ENCODE measurements around the gene FER.

The FER gene

DNA sequence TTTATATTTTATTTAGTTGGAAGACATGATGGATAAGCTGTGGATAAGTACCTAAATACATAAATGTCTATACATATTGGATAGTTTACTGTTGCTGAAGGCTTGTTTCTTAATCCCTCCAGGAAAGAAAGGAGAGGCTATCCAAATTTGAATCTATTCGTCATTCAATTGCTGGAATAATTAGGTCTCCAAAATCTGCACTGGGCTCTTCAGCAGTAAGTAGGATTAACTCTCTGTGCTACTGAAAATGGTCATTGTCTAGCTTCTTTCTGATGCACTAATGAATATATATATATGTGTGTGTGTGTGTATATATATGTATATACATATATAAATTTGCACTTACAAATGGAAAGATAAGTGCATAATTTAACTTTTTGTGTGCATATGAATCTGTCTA, 198.3 kb downstream of the FER start:
- Histone ChIP-seq H3K4me2 (ENCODE audit: low read length) (no peak overlapping the region), H2AFZ (no peak overlapping the region), H3K9ac (no peak overlapping the region), H3K27me3 (ENCODE audit: control insufficient read depth, insufficient read depth, low read length) (no peaks in the 10 kb centered on the region), H3K79me2 (no peaks in the 10 kb centered on the region), H3K36me3 (ENCODE audit: control insufficient read depth, insufficient read depth, low read length) (no peaks in the 10 kb centered on the region), H3K4me1 (no peaks in the 10 kb centered on the region), H3K27ac (no peak overlapping the region), H3K4me3 (ENCODE audit: low read depth, low read length) (no peak overlapping the region), H3K9me3 (ENCODE audit: control insufficient read depth, low read length) (no peaks in the 10 kb centered on the region)
- TF ChIP-seq, protein P1, sequence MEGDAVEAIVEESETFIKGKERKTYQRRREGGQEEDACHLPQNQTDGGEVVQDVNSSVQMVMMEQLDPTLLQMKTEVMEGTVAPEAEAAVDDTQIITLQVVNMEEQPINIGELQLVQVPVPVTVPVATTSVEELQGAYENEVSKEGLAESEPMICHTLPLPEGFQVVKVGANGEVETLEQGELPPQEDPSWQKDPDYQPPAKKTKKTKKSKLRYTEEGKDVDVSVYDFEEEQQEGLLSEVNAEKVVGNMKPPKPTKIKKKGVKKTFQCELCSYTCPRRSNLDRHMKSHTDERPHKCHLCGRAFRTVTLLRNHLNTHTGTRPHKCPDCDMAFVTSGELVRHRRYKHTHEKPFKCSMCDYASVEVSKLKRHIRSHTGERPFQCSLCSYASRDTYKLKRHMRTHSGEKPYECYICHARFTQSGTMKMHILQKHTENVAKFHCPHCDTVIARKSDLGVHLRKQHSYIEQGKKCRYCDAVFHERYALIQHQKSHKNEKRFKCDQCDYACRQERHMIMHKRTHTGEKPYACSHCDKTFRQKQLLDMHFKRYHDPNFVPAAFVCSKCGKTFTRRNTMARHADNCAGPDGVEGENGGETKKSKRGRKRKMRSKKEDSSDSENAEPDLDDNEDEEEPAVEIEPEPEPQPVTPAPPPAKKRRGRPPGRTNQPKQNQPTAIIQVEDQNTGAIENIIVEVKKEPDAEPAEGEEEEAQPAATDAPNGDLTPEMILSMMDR (IDR thresholded peaks at IDR 0.05) = no peak

DNA sequence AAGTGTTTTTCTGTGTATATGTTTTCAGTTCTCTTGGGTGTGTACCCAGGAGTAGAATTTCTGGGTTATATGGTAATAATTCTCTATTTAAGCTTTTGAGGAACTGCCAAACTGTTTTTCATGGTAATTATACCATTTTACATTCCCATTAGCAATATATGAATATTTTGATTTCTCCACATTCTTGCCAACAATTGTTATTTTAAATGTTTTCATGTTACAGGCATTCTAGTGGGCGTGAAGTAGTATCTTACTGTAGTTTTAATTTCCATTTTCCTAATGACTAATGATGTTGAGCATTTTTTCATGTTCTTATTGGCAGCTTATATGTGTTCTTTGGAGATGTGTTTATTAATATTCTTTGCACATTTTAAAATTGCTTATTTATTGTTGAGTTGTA, 199.5 kb downstream of the FER start:
- Histone ChIP-seq H2AFZ (no peak overlapping the region), H3K4me2 (ENCODE audit: low read length) (no peak overlapping the region), H3K4me3 (ENCODE audit: low read depth, low read length) (no peak overlapping the region), H3K79me2 (no peaks in the 10 kb centered on the region), H3K27me3 (ENCODE audit: control insufficient read depth, insufficient read depth, low read length) (no peaks in the 10 kb centered on the region), H3K9me3 (ENCODE audit: control insufficient read depth, low read length) (no peaks in the 10 kb centered on the region), H3K9ac (no peak overlapping the region), H3K4me1 (no peaks in the 10 kb centered on the region), H3K27ac (no peak overlapping the region), H3K36me3 (ENCODE audit: control insufficient read depth, insufficient read depth, low read length) (no peaks in the 10 kb centered on the region)
- TF ChIP-seq, protein P1 (IDR thresholded peaks at IDR 0.05) = no peak

DNA sequence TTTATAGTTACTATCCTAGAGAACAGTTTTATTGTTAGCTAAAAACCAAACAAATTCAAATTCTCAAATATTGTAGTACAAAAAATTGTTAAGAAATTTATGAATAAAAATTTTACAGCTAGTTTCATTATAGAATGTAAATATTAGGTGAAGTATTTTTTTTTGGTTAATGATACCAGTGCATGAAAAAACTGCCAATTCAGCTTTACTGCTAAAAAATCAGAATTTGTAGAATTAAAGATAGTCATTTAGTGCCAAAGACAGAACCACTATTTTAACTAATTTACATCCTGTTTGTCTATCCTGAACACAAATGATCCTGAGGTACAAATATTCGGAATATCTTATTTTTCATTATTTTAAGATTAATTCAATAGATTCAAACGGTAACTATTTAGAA, 202.6 kb downstream of the FER start:
- Histone ChIP-seq H3K9ac (no peak overlapping the region), H3K36me3 (ENCODE audit: control insufficient read depth, insufficient read depth, low read length) (no peaks in the 10 kb centered on the region), H3K79me2 (no peaks in the 10 kb centered on the region), H3K4me3 (ENCODE audit: low read depth, low read length) (no peak overlapping the region), H3K4me2 (ENCODE audit: low read length) (no peak overlapping the region), H2AFZ (no peak overlapping the region), H3K27me3 (ENCODE audit: control insufficient read depth, insufficient read depth, low read length) (no peaks in the 10 kb centered on the region), H3K27ac (no peak overlapping the region), H3K4me1 (no peaks in the 10 kb centered on the region), H3K9me3 (ENCODE audit: control insufficient read depth, low read length) (no peaks in the 10 kb centered on the region)
- TF ChIP-seq, protein P1 (IDR thresholded peaks at IDR 0.05) = no peak

DNA sequence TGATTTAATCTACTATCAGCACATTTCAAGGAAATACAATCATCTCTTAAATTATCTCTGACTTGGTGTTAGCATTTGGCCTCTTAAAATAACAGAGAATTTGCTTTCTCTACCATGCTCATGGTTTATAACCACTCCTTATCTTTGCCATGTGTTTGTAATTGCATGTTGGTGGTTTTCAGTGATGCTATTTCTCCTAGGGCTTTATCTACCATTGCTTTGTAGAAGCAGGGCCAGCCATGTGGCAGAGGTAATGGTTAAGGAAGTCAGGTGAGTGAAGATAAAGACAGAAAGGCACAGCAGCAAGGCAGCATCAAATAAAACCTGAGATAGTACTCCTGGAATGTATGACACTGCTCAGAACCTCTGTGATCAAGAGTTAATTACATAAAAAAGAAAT, 206.2 kb downstream of the FER start:
- H2AFZ ChIP-seq = no peak overlapping the region
- no peak overlapping the region for H3K4me2 ChIP-seq (ENCODE audit: low read length)
- H3K27ac ChIP-seq = no peak overlapping the region
- H3K4me1 ChIP-seq = no peaks in the 10 kb centered on the region
- H3K9ac ChIP-seq = no peak overlapping the region
- H3K27me3 ChIP-seq (ENCODE audit: control insufficient read depth, insufficient read depth, low read length) = no peaks in the 10 kb centered on the region
- TF ChIP-seq, protein P1 (IDR thresholded peaks at IDR 0.05) = no peak
- no peaks in the 10 kb centered on the region for H3K9me3 ChIP-seq (ENCODE audit: control insufficient read depth, low read length)
- H3K79me2 ChIP-seq = no peaks in the 10 kb centered on the region
- no peak overlapping the region for H3K4me3 ChIP-seq (ENCODE audit: low read depth, low read length)
- H3K36me3 ChIP-seq (ENCODE audit: control insufficient read depth, insufficient read depth, low read length) = no peaks in the 10 kb centered on the region

DNA sequence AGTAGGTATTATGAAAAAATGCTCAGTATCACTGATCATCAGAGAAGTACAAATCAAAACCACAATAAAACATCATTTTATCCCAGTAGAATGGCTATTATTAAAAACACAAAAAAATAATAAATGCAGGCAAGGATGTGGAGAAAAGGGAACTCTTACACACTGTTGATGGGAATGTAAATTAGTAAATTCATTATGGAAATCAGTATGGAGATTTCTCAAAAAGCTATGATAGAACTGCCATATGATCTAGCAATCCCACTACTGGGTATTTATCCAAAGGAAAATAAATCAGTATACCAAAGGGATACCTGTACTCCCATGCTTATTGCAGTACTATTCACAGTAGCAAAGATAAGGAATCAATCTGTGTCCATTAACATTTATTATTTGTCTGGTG, 209.6 kb downstream of the FER start:
- H2AFZ ChIP-seq = no peak overlapping the region
- no peaks in the 10 kb centered on the region for H3K27me3 ChIP-seq (ENCODE audit: control insufficient read depth, insufficient read depth, low read length)
- TF ChIP-seq, protein P1 (IDR thresholded peaks at IDR 0.05) = no peak
- H3K27ac ChIP-seq = no peak overlapping the region
- H3K4me3 ChIP-seq (ENCODE audit: low read depth, low read length) = no peak overlapping the region
- no peak overlapping the region for H3K4me2 ChIP-seq (ENCODE audit: low read length)
- no peak overlapping the region for H3K9ac ChIP-seq
- no peaks in the 10 kb centered on the region for H3K36me3 ChIP-seq (ENCODE audit: control insufficient read depth, insufficient read depth, low read length)
- H3K4me1 ChIP-seq = no peaks in the 10 kb centered on the region
- H3K9me3 ChIP-seq (ENCODE audit: control insufficient read depth, low read length) = no peaks in the 10 kb centered on the region
- H3K79me2 ChIP-seq = no peaks in the 10 kb centered on the region

Data from parathyroid adenoma (tissue), 2 donors.